CD4-positive, alpha-beta T cell treated with Interleukin-1 beta for 1 hour (primary cell): ENCODE data around the gene RIPK3.
"Not testable (repeated sequence)": the region's sequence is repeated elsewhere in the genome, so short reads cannot be mapped to it uniquely, and the experiment has no call there.

Source experiments
- DNase-seq, 2 donors: peaks; one replicate each; pipeline ENCODE4 v3.0.0-alpha.2; 2020 to 2022

The RIPK3 gene

GRCh38 chr14:24369463-24369862 lies 29.7 kb upstream of the RIPK3 start:
- no peak for DNase-seq

DNA sequence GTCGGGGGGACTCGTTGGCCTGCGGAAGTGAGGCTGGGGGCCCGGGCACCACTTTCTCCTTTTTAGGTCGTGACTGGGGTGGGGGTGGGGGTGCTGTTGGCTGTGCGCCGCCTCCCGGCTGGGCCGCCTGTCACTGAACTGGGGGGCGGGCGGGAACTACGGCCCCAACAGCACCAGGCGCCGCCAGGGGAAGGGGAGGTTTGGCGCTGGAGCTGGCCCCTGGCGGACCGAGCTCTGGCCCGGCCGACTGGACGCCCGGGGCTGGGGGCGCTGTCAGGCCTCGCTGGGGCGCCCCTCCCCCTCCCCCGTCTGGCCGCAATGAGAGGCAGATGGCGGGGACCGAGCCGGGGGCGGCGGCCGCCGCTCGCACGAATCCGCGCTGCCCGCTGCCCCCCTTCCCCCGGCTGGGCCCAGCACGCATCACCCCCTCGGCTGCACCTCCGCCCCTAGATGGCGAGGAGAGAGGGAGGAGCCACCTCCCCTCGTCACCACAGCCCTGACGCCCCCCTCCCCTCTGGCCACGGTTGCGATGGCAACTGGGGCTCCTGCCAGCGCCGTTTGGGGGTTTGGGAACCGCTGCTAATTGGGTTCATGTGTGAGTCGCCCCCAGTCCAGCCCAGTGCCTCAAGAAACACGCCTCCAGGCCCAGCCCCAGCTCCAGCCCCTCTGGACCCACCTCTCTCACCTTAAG lies 28.9 kb upstream of the RIPK3 start:
- DNase-seq: peak; percentile 34 to 68

- DNase-seq: no peak
Measured at GRCh38 chr14:24368212-24368561, 28.4 kb upstream of the RIPK3 start.

DNA sequence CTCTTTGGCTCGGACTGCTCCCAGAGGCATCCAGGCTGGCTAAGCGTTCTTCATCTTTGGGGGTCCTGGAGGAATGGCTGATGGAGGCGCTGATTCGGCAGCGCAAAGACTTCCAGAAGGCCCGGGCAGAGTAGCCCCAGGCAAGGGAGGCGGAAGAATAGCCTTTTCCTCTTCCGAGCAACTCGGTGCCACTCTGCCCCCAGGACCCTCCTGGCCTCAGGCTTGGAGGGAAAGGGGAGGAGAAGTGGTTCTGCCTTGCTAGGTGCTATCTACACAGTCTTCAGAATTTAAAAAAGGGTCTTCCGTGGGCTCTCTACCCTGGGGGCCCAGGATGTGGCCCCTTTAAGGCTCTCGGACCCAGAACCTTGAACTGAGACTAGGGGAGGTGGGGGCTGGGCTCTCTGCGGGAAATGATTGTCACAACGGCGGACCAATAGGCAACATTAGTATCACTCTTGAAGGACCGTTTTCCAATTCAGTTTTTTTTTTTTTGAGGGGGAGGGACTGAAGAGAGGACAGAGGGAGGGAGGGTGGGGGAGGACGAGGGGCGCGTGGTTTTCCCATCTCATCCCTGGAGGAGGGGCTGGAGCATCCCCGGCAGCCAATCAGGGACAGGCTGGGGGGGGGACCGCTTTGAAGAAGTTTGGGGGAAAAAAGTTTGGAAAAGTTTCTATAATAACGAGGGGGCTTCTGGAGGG lies 27.9 kb upstream of the RIPK3 start, which contains the start of gene NFATC4:
Gene NFATC4 (plus strand): TSS at position 671 of the 698 bp plus-strand sequence. CDS start 157 bp downstream, outside the sequence.
- no peak for DNase-seq

- DNase-seq: peak; percentile 13 to 82
Measured at GRCh38 chr14:24366721-24367513, 27.1 kb upstream of the RIPK3 start.

DNA sequence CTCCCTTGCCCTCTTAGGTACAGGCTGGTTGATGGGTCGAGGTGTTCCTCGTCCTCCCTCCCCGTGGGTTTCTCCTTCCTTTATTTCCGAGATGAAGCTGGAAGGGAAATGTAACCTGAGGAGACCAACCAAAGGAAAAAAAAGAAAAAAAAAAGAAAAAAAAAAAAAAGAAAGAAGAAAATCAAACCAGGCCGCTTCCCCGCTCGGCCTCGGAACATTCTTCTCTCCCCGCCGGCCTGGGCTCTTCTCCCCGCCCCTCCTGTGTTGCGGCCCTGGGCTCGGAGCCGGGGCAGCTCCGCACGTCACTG lies 26.6 kb upstream of the RIPK3 start:
- DNase-seq: no peak

DNA sequence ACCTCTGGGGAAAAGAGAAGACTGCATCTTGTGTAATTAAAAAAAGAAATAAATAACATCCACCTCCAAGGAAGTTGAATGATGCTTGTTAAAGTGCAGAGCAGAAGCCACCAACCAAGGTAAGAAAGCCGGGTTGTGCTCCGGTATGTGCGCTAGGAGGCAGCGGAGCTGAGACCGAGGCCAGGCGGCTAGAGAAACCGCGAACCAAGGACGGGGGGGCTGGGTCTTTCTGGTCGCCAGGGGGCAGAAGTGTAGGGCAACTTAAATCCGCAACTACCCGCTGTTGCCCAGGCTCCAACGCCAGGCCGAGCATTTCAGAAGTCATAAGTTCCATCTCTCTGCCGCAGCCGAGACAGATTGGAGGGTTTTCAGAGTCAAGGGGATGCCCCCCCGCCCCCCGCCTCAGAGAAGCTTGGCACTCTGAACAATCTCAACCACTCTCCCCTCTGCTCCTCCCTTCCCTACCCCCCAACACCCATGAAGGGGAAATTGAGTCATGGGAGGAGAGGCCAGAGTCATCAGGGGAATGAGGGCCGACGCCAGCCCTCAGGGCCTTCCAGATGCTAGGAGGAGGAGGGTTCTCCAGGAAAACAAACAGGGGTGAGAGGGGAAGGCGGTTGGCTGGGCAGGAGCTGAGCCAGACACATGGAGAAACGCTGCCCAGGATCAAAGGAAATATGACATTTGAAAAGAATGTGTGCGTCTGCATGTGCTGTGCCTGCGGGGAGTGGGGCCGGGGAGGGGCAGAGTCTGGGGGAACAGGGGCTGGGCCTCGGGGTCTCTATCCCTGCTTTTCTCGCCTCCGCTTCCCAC lies 26.0 kb upstream of the RIPK3 start:
- DNase-seq: peak; percentile 65 to 81

DNA sequence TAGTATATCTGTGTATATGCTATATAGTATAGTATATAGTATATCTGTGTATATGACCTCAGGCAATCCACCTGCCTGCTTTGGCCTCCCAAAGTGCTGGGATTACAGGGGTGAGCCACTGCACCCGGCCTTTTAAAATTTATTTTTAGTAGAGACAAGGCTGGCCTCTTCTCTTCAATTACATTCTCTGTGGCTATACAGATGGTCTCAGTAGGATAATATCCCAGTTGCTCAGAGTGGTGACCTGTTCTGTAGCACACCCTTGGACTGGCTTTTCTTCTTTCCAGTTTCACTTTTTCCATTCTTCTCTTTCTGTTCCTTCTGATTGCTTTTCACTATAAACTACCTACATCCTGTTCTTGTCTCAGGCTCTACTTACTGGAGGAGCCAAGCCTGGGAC lies 25.1 kb upstream of the RIPK3 start:
- DNase-seq: no peak

DNA sequence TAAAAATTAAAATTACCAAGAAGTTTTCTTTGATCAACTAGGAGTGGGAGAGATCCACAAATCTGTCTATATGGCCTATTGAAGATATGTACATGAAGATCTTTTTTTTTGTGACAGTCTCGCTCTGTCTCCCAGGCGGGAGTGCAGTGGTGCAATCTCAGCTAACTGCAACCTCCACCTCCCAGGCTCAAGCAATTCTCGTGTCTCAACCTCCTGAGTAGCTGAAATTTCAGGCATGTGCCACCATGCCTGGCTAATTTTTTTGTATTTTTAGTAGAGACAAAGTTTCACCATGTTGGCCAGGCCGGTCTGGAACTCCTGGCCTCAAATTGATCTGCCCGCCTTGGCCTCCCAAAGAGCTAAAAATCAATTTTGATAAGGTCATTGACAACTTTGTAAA lies 23.6 kb upstream of the RIPK3 start:
- DNase-seq: no peak

- DNase-seq: no peak
Measured at GRCh38 chr14:24362241-24362960, 22.6 kb upstream of the RIPK3 start.

DNA sequence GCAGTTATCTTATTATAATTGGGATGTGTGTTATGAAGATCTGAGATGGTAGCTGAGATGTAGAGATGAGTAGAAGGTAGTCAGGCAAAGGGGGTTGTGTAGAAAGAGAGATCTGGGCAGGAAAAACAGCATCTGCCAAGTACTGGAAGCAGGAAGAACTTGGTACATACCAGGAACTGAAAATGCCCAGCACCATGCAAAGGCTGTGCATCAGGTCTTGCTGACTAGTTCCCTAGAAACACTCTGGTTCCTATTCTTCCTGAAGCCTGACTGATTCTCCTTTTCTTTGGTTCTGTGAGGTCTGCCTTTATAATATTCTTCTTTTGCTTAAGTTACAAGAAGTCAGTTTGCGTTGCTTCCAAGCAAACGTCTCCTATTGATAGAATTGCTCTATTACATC lies 21.5 kb upstream of the RIPK3 start:
- no peak for DNase-seq

- DNase-seq: no peak
Measured at GRCh38 chr14:24360281-24360680, 20.5 kb upstream of the RIPK3 start.

DNA sequence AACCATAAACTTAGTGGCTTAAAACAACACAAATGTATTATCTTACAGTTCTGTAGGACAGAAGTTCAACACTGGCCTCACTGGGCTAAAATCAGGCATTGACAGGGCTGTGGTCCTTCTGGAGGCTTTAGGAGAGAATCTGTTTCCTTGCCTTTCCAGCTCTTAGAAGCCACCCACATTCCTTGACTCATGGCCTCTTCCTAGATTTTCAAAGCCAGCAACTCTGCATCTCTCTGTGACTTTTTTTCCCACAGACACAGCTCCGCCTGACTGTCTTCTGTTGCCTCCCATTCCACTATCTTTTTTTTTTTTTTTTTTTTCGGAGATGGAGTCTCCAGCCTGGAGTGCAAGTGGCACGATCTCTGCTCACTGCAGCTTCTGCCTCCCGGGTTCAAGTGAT lies 16.4 kb upstream of the RIPK3 start:
- DNase-seq: no peak

GRCh38 chr14:24355009-24355408 lies 15.2 kb upstream of the RIPK3 start:
- no peak for DNase-seq

DNA sequence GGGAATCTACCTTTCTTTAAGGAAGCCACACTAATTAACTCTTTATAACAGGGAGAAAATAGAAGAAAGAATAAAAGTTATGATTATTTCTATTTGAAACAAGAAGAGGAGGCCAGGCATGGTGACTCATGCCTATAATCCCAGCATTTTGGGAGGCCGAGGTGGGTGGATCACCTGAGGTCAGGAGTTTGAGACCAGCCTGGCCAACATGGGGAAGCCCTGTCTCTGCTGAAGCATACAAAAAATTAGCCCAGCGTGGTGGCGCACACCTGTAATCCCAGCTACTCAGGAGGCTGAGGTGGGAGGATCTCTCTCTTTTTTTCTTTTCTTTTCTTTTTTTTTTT lies 14.7 kb upstream of the RIPK3 start:
- DNase-seq: not testable (repeated sequence)

DNA sequence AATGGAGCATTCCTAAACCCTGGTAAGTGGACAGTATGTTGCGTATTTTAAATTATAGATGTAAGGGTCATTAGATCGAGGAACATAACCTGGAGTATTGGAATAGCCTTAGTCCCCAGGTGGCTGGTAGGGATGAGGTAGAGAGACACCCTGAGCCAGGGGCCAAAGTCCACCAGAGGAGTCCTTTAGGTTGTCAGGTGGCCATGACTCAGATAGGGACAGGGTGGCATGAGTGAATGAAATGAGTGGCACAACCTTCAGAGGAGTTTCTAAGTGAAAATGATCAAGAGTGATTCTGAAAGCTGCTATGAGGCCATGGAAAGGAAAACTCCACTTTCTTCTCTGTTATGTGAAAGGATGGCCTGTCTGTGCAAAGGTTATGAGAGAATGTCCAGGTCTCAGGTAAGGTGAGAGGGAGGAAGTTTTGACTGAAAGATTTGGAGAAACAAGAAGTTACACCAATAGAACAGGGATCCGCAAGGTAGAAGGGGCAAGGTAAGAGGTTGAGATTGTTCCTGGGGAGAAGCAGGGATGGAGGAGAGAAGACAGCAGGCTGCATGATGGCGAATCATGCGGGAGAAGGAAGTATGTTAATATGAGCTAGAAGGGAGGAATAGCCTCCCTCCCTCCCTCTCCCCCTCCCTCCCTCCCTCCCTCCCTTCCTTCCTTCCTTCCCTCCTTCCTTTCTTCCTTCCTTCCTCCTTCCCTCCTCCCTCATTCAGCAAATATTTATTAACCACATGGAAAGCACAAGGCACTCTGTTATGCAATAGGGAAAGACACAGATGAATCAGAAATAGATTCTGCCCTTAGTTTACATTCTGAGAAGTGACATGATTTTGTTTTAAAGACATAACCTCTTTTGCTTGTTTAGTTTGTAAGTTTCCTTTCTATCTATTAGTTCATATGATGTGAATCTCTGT lies 14.0 kb upstream of the RIPK3 start:
- DNase-seq: no peak

GRCh38 chr14:24351517-24351916 lies 11.7 kb upstream of the RIPK3 start:
- DNase-seq: no peak

- DNase-seq: no peak
Measured at GRCh38 chr14:24349742-24350141, 10.0 kb upstream of the RIPK3 start.

- DNase-seq: no peak
Measured at GRCh38 chr14:24348186-24348585, 8.4 kb upstream of the RIPK3 start.

DNA sequence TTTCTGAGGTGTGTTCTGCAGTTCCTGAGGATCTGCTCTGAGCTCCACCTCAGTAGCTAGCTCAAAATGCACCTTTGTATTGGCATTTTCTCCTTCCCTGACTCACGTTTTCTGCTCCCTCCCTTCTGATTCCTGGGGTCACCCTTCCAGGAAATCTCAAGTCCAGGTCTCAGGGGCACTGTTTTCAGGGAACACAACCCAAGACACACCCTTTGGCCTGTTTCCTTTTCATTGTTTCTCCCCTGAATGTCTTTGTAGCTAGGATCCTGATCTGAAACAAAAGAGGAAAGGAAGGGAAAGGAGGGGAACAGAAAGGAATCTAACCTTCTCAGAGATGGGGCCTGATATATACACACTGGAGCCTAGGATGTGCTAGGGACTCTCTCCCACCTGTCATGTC lies 7.3 kb upstream of the RIPK3 start:
- no peak for DNase-seq
